ENCODE measurements around the gene AFF3.

DNA sequence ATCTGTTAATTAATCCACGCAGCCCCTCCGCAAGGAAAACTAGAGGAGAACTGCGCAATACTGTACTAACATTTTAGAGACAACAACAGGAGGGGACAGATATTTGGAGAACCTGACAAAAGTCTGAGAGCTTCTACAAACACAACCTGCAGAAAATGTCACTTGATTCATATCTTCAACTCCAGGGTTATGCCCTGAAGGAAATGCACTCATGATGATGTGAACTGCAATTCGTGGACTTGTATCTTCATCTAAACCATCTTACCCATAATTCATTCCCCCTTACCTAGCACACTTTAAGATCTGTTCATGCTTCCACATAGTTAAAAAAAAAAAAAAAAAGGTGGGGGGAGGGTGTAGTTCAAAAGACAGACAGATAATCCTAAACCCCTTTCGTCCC, 75.5 kb downstream of the AFF3 start:
- TF ChIP-seq POLR2A (IDR thresholded peaks at IDR 0.05) = no peak
- no peak for TF ChIP-seq CTCF (IDR thresholded peaks at IDR 0.05)

Data from lower leg skin (tissue), 3 donors.